ENCODE measurements around the gene TBCC.
A peak's percentile ranks its signal among the peaks of the same experiment; 100 is the strongest.
"Not testable (repeated sequence)": the region's sequence is repeated elsewhere in the genome, so short reads cannot be mapped to it uniquely, and the experiment has no call there.

The TBCC gene

GRCh38 chr6:42769836-42770235 is 23.9 kb upstream of the TBCC start:
- no peak for DNase-seq

GRCh38 chr6:42769051-42769450 is 23.1 kb upstream of the TBCC start:
- DNase-seq: no peak

DNA sequence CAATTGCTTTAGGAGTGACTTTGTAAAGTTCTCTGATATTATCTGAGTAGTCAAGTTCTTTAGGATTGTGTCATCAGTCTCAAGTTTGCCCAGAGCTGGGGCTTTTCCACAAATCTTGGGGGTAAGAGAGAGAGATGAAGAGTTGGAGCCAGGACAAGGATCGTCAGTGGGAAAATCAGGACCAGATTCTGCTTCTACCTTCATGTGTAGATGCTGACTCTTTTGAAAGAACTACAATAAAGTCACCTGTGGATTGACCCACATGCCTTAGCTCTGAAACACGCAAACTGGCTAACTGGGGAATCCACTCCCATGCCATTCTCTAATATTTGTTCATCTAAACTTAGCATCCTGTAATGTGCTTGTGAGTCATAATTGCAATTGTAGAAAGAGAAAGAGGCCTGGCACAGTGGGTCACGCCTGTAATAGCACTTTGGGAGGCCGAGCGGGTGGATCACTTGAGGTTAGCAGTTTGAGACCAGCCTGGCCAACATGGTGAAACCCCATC is 20.3 kb upstream of the TBCC start:
- peak in 1 of 2 experiments; percentile 50 for DNase-seq

DNA sequence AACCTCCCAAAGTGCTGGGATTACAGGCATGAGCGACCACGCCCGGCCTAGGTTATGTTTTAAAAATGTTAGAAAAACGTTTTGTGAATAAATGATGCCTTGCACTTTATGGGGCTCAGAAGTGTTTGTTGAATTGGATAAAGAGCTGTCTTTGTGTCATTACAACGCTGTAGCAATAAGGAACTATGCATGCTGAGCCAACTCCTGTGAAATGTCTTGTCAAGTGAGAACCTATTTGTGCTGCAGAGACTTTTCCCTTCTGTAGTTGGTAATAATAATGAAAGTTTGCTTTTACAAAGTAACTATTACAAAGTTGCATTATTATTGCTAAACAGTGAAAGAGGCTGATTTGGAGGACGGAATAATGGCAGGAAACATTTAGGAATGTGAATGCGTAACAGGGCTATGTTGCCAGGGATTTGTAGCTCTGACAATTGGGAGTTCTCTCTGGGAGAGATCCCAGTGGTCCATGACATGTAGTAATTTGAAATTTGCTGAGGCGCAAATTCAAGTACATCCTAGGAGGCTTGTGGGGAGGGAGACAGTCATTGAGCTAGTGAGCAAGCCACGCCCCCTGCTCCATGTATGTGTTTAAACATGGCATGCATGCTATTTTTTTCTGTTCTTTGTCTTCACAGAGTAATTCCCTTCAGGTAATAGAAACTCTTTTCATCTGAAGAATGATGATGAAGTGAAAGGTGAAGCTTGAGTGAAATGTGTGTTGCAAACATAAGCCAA is 19.2 kb upstream of the TBCC start:
- DNase-seq: no peak

- no peak for DNase-seq
Measured at GRCh38 chr6:42762950-42763349, 17.0 kb upstream of the TBCC start.

DNA sequence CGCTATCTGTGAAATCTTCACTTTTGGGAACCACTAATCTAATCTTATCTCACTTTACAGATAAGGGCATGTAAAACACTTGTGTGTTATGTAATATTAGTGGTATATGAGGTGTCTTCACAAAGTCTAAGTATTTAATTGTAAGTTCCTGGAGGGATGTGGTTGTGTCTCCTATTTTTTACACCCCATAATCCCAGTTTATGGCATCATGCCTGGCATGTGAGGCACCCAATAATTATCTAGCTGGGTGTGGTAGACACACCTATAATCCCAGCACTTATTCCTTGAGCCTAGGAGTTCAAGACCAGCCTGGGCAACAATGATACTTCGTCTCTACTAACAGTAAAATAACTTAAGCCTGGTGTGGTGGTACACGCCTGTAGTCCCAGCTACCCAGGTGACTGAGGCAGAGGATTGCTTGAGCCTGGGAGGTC is 16.5 kb upstream of the TBCC start:
- DNase-seq: no peak

- DNase-seq: no peak
Measured at GRCh38 chr6:42761287-42762067, 15.6 kb upstream of the TBCC start.

- no peak for DNase-seq
Measured at GRCh38 chr6:42758756-42759430, 13.0 kb upstream of the TBCC start.

GRCh38 chr6:42756722-42757121 is 10.8 kb upstream of the TBCC start:
- DNase-seq: no peak

DNA sequence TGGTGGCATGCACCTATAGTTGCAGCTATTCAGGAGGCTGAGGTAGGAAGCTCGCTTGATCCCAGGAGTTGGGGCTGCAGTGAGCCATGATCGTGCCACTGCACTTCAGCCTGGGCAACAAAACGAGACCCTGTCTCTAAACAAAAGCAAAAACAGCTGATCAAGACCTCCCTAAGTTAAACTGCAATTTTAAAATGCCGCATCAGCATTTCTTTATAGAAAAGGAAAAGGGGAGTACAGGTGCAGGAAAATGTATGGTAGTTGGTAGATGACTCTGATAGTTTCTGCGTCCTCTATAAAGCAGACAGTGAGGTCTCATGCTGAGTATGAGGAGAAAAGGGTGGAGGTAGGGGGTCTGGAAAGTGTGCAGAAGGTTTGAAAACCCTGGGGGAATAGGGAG is 8.9 kb upstream of the TBCC start:
- DNase-seq: no peak

- DNase-seq: no peak
Measured at GRCh38 chr6:42751055-42751454, 5.2 kb upstream of the TBCC start.

DNA sequence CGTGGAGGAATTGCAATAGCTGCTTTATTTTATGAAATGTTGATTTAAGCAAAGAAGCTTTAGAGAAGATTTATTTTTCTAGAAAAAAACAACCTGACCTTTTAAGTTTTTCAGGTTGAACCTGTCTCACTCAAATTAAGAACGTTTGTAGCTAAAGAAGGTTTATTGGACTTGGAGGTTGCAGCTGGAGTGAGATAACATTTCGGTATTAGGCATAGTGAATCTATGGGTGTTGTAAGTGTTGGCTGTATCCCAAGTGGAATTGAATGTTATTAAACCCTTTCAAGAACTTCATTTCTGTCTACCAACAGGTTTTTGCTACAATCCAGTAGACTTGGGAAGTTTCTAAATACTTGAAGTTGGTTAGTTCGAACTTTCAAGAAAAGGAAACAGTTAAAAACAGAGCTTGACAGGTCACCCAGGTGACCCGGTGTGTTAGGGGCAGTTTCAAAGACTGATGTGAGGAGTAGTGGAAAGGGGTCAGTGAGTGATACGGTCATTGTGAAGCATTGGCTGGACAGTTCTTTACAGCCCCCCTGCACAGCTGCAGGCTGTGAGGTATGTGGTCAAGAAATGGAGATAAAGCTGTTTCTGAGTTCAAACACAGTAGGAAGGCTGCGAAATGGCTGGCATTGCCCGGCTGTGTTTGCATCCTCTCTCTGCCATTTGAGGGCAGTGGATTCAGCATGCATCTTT is 2.4 kb upstream of the TBCC start:
- no peak for DNase-seq

DNA sequence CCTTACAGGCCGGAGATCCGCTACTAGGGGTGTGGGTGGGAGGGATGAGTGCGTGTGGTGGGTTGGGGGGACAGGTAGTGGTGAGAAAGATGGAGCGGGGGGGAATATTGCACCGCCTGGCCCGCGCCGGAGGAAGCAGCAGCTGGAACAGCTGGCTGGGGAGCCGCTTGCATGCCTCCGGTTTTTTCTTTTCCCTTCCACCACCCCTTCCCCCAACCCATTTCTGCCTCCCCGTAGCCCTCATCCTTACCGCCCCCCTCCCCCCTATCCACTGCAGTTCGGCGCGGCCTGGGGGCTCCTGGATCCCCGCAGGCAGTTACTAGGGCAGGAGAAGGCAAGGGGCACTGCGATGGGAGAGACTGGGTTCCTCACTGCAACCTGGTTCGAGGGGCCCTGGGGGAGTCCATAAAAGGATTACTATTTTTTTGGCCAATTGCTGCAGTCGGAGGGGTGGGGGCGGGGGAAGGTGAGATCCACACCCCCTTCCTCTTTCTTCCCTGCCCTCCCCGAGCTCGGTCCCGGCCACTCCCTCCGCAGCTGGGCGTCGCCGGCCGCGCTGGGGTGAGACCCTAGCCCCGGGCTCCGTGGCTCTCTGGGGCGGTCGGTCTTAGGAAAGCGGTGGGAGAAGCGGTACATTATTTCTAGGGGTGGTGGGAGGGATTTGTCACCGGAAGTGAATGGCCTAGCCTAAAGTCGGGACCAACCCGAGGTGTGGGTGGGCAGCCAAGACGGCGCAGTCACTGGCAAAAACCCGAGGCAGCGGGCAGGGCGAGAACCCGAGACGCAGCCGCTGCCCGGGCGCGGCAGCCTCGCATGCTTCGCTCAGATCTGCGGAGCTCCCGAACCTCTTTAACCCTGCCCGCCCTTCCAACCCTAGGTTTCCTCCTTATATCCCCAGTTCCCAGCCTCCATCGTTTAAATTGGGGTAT is 824 bp upstream of the TBCC start:
- peak; percentile 90 to 95 for DNase-seq

DNA sequence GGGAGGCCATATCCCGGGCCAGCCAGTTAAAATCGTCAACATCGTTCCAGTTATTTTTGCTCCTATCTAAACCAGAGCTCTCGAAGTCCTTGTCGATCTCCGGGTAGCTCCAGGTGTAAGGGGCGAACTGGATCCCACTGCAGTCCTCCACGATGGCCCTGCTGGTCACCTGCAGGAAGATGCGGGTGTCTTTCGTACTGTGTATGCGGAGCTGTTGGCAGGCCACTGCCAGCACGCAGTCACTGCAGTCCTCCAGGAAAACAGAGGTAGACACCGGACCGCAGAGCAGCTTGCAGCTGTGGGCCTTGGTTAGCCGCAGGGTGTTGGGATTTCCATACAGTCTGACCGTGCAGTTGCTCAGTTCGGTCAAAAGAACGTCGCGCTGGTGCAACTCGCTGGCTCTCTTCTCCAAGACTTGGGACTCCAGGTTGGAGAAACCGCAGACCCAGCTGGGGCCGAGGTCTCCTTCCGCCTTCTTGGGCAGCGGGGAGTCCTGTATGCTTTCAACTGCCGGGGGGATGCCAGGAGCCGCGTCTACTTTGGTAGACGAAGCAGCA is 742 bp downstream of the TBCC start:
- no peak for DNase-seq

DNA sequence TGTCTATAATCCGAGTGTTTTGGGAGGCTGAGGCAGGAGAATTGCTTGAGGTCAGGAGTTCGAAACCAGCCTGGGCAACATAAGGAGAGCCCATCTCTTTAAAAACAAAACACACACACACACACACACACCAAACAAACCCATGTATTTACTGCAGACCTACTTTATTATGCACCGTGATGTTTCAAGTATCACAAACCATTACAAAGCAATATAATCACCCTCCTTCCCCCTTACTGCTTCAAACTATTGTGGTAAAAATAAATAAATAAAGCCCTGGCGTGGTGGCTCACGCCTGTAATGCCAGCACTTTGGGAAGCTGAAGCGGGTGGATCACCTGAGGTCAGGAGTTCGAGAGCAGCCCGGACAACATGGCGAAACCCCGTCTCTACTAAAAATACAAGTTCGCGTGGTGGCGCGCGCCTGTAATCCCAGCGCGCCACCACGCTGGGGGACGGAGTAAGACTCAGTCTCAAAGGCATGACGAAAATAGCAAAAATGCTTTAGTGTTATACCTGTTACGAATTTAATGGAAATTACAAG is 1.5 kb downstream of the TBCC start:
- DNase-seq: no peak

- no peak for DNase-seq
Measured at GRCh38 chr6:42742116-42742894, 3.6 kb downstream of the TBCC start.

GRCh38 chr6:42740725-42741124 is 5.2 kb downstream of the TBCC start:
- no peak for DNase-seq

DNA sequence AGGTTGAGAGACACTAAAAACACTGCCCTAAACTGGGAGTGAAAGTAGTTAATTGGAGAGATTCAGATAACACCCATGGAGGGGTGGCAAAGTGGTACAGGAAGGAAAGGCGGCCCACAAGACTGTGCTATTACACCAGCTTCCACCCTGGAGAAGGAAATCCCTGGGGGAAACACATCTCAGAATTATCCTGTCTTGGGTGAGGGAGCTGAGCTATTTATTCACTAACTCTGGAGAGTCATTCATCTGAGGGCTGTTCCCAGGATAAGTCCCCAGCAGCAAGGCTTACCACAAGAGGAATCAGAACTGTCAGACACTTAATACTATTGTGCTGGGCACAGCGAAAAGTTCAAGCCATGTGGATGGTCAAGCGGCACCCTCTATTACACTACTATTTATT is 9.9 kb downstream of the TBCC start:
- no peak for DNase-seq

DNA sequence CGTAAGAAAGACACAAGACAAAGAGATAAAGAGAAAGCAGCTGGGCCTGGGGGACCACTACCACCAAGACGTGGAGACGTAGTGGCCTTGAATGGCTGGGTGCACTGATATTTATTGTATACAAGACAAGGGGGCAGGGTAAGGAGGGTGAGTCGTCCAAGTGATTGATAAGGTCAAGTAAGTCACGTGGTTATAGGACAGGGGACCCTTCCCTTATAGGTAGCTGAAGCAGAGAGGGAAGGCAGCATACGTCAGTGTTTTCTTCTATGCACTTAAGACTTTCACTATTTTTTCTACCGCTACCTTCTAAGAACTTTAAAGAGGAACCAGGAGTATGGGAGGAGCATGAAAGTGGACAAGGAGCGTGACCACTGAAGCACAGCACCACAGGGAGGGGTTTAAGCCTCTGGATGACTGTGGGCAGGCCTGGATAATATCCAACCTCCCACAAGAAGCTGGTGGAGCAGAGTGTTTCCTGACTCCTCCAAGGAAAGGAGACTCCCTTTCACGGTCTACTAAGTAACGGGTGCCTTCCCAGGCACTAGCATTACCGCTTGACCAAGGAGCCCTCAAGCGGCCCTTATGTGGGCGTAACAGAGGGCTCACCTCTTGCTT is 11.9 kb downstream of the TBCC start:
- not testable (repeated sequence) for DNase-seq

- DNase-seq: no peak
Measured at GRCh38 chr6:42729731-42730130, 16.2 kb downstream of the TBCC start.
